CD14-positive monocyte (primary cell): ENCODE measurements around the gene SYNPO2. TPM values are rescaled to one million over a fixed set of nuclear protein-coding genes. Genes with fewer than 3 reads are reported as not detected.

ENCODE experiments used
- DNase-seq, 3 donors: peaks; one replicate each; pipeline ENCODE4 v3.0.0-alpha.2; 2011 to 2022
- H2AFZ ChIP-seq: 2 replicates; pipeline ENCODE4 v1.6.0; 2012; ENCODE audit warnings: mild to moderate bottlenecking, low read depth, low read length, inconsistent platforms; ENCODE audit not compliant: insufficient read depth, poor library complexity, severe bottlenecking
- H3K27ac ChIP-seq, 2 donors: 1 replicate in 1 of 2; 2 replicates in 1 of 2; pipeline ENCODE4 v1.5.1; 2012 to 2013; ENCODE audit warnings: low read length in 2 of 2, control low read depth in 1 of 2, inconsistent platforms in 1 of 2, low read depth in 1 of 2, mild to moderate bottlenecking in 1 of 2
- H3K27me3 ChIP-seq, 2 donors: one replicate each; pipeline versions ENCODE4 v1.6.0 to v1.6.1; 2011 to 2013; ENCODE audit warnings: low read length in 2 of 2; ENCODE audit not compliant: control insufficient read depth in 2 of 2, insufficient read depth in 2 of 2
- H3K36me3 ChIP-seq, 2 donors: replicated peaks in 1 of 2; 1 replicate in 1 of 2; 2 replicates in 1 of 2; pipeline versions ENCODE4 v1.5.1 to v1.6.1; 2012 to 2013; ENCODE audit warnings: low read length in 2 of 2, control low read depth in 1 of 2, inconsistent platforms in 1 of 2, mild to moderate bottlenecking in 1 of 2; ENCODE audit not compliant: insufficient read depth in 2 of 2, control insufficient read depth in 1 of 2
- H3K4me1 ChIP-seq, 2 donors: 1 replicate in 1 of 2; 2 replicates in 1 of 2; pipeline versions ENCODE4 v1.5.1 to v1.6.1; 2012 to 2013; ENCODE audit warnings: low read length in 2 of 2, control low read depth in 1 of 2, inconsistent platforms in 1 of 2, mild to moderate bottlenecking in 1 of 2, moderate library complexity in 1 of 2; ENCODE audit not compliant: insufficient read depth in 2 of 2, control insufficient read depth in 1 of 2
- H3K4me2 ChIP-seq: replicated peaks from 2 replicates; pipeline ENCODE3; 2012; ENCODE audit warnings: low read length, moderate library complexity, mild to moderate bottlenecking; ENCODE audit not compliant: poor library complexity, severe bottlenecking; ENCODE audit errors: extremely low read depth
- H3K4me3 ChIP-seq, 3 experiments: fragments of 200-600 bp in 1 of 3; sonication (generic) in 1 of 3; replicated peaks in 1 of 3; 1 replicate in 2 of 3; 2 replicates in 1 of 3; pipeline ENCODE4 v1.5.1; 2011 to 2013; ENCODE audit warnings: low read length in 3 of 3, mild to moderate bottlenecking in 3 of 3, control low read depth in 2 of 3, low read depth in 2 of 3, inconsistent platforms in 1 of 3, moderate library complexity in 1 of 3
- H3K79me2 ChIP-seq: 2 replicates; pipeline ENCODE4 v1.6.0; 2012; ENCODE audit warnings: mild to moderate bottlenecking, control low read depth, inconsistent platforms, low read length, moderate library complexity; ENCODE audit not compliant: insufficient read depth
- H3K9ac ChIP-seq: 2 replicates; pipeline ENCODE4 v1.6.0; 2017; ENCODE audit warnings: low read length, mild to moderate bottlenecking; ENCODE audit not compliant: insufficient read depth, poor library complexity, severe bottlenecking
- H3K9me3 ChIP-seq, 2 donors: replicated peaks in 1 of 2; 1 replicate in 1 of 2; 2 replicates in 1 of 2; pipeline versions ENCODE4 v1.5.1 to v1.6.1; 2012 to 2013; ENCODE audit warnings: low read length in 2 of 2, control low read depth in 1 of 2; ENCODE audit not compliant: control insufficient read depth in 1 of 2, insufficient read depth in 1 of 2
- H4K20me1 ChIP-seq: 2 replicates; pipeline ENCODE4 v1.6.0; 2012; ENCODE audit warnings: mild to moderate bottlenecking, low read length, control low read depth, moderate library complexity; ENCODE audit not compliant: insufficient read depth
- H3K27ac Mint-ChIP-seq, 7 donors: one replicate each; pipeline ENCODE4 v1.8.0; 2020; ENCODE audit warnings: mild to moderate bottlenecking in 7 of 7, mixed read lengths in 7 of 7, moderate library complexity in 6 of 7, inconsistent platforms in 2 of 7
- H3K27me3 Mint-ChIP-seq, 3 donors: one replicate each; pipeline ENCODE4 v1.8.0; 2021 to 2022; ENCODE audit warnings: low read depth in 3 of 3, mild to moderate bottlenecking in 3 of 3, mixed read lengths in 3 of 3, moderate library complexity in 3 of 3, inconsistent platforms in 1 of 3
- H3K36me3 Mint-ChIP-seq, 2 donors: one replicate each; pipeline ENCODE4 v1.8.0; 2020; ENCODE audit warnings: mixed read lengths in 2 of 2, inconsistent platforms in 1 of 2, mild to moderate bottlenecking in 1 of 2
- H3K4me1 Mint-ChIP-seq: one replicate; pipeline ENCODE4 v1.8.0; 2020; ENCODE audit warnings: mild to moderate bottlenecking, mixed read lengths
- H3K4me3 Mint-ChIP-seq, 2 donors: one replicate each; pipeline ENCODE4 v1.8.0; 2020; ENCODE audit warnings: mild to moderate bottlenecking in 2 of 2, mixed read lengths in 2 of 2, moderate library complexity in 1 of 2
- H3K9me3 Mint-ChIP-seq, 7 donors: one replicate each; pipeline ENCODE4 v1.8.0; 2020 to 2022; ENCODE audit warnings: mixed read lengths in 7 of 7, mild to moderate bottlenecking in 6 of 7, moderate library complexity in 6 of 7, inconsistent platforms in 2 of 7
- WGBS: methylation state at CpG from one replicate; pipeline ENCODE4 v1.1.5; 2013; ENCODE audit warnings: missing lambda C conversion rate; ENCODE audit not compliant: insufficient coverage; 5-methylcytosine and 5-hydroxymethylcytosine counted together
- intact Hi-C, 2 donors: fragments of 100-400 bp; cut with micrococcal nuclease; formaldehyde crosslinking; loops; one replicate each; pipeline versions ENCODE4 v1.15.0 to v1.15.1; 2023
- polyA plus RNA-seq, 3 donors: library from polyadenylated mRNA; depleted of rRNA in 1 of 3; unstranded in 2 of 3; stranded (reverse) in 1 of 3; fragments of 300-500 nt in 2 of 3; fragments of >200 nt in 1 of 3; fragmentation: Illumina TruSeq in 2 of 3; gene quantifications; 1 replicate in 2 of 3; 2 replicates in 1 of 3; pipeline ENCODE4 v1.2.3, GENCODE V29; 2012 to 2021
- TF ChIP-seq, protein P1 (sequence below): fragments of 200-600 bp; IDR thresholded peaks from one replicate; pipeline ENCODE4 v1.8.0; 2022; ENCODE audit warnings: antibody characterized with exemption, mild to moderate bottlenecking

Gene SYNPO2
- polyA plus RNA-seq, 3 donors, result 0.04 TPM; not detected in 2

DNA sequence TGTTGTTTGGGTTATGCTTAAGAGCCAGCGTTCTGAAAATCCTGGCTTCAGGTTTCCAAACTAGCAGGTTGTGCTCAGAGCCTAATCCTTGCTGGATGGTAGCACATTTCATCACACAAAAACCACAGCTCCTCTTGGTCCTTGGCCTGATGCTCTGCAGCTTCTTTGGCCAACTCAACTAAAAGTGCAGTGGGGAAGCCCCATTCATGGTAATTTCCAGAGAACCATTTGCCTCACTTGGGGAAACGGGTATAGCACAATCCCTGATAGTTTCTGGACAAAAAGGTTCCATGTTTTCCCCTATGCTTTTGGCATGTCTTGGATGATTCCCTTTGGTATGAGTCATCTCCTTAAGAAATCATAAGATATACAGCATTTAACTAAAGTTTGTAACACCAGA is 78.7 kb downstream of the SYNPO2 start:
- intact Hi-C loops, result loop anchor here in 1 of 2 donors (10.0 kb wide), 1 partner anchor 193 kb away; no protein-coding TSS in a partner anchor
- Histone ChIP-seq H3K4me3 (no peak overlapping the region), H3K36me3 (no peaks in the 10 kb centered on the region), H3K4me1 (peaks cover 19 to 23% of the 10 kb centered on the region in 2 donors), H3K27me3 (no peaks in the 10 kb centered on the region), H3K9me3 (no peaks in the 10 kb centered on the region), H4K20me1 (no peaks in the 10 kb centered on the region), H3K4me2 (no peak overlapping the region), H2AFZ (peak overlapping the region; percentile 78), H3K27ac (peak overlapping the region in 1 of 2 donors; percentile 69), H3K79me2 (no peaks in the 10 kb centered on the region), H3K9ac (no peak overlapping the region)
- Mint-ChIP-seq H3K27me3 (peaks cover 0 to 3% (median 0%) of the 10 kb centered on the region in 3 donors), H3K4me1 (peaks cover 30% of the 10 kb centered on the region), H3K9me3 (no peaks in the 10 kb centered on the region), H3K27ac (peak overlapping the region in 3 of 7 donors; percentile 19 to 93 (median 46)), H3K36me3 (peaks cover 0 to 2% of the 10 kb centered on the region in 2 donors), H3K4me3 (no peak overlapping the region)
- 83% methylated on average over 1 of the region's 2 CpGs for WGBS
- TF ChIP-seq, protein P1, sequence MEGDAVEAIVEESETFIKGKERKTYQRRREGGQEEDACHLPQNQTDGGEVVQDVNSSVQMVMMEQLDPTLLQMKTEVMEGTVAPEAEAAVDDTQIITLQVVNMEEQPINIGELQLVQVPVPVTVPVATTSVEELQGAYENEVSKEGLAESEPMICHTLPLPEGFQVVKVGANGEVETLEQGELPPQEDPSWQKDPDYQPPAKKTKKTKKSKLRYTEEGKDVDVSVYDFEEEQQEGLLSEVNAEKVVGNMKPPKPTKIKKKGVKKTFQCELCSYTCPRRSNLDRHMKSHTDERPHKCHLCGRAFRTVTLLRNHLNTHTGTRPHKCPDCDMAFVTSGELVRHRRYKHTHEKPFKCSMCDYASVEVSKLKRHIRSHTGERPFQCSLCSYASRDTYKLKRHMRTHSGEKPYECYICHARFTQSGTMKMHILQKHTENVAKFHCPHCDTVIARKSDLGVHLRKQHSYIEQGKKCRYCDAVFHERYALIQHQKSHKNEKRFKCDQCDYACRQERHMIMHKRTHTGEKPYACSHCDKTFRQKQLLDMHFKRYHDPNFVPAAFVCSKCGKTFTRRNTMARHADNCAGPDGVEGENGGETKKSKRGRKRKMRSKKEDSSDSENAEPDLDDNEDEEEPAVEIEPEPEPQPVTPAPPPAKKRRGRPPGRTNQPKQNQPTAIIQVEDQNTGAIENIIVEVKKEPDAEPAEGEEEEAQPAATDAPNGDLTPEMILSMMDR, result no peak
- peak in 2 of 3 donors; percentile 6 to 31 for DNase-seq

GRCh38 chr4:118968005-118968404 is 79.4 kb downstream of the SYNPO2 start:
- Histone ChIP-seq H3K27ac (peak overlapping the region; percentile 3 to 69), H2AFZ (peak overlapping the region; percentile 78), H3K9me3 (no peaks in the 10 kb centered on the region), H3K36me3 (no peaks in the 10 kb centered on the region), H3K4me1 (peaks cover 19 to 23% of the 10 kb centered on the region in 2 donors), H3K27me3 (no peaks in the 10 kb centered on the region), H4K20me1 (no peaks in the 10 kb centered on the region), H3K9ac (no peak overlapping the region), H3K4me3 (peak overlapping the region in 1 of 3 experiments; percentile 13), H3K79me2 (no peaks in the 10 kb centered on the region), H3K4me2 (peak overlapping the region; percentile 62)
- no peaks in the 10 kb centered on the region for H3K9me3 Mint-ChIP-seq
- WGBS, result 0% methylated on average over 1 of the region's 1 CpG
- TF ChIP-seq, protein P1, result no peak
- peak overlapping the region in 1 of 2 donors; percentile 41 for H3K4me3 Mint-ChIP-seq
- peak; percentile 60 to 71 (median 70) for DNase-seq
- H3K36me3 Mint-ChIP-seq, result peaks cover 0 to 2% of the 10 kb centered on the region in 2 donors
- intact Hi-C loops, result loop anchor here in 1 of 2 donors (10.0 kb wide), 1 partner anchor 193 kb away; no protein-coding TSS in a partner anchor
- H3K4me1 Mint-ChIP-seq, result peaks cover 30% of the 10 kb centered on the region
- peak overlapping the region; percentile 61 to 93 (median 82) for H3K27ac Mint-ChIP-seq
- peaks cover 0 to 3% (median 0%) of the 10 kb centered on the region in 3 donors for H3K27me3 Mint-ChIP-seq
